Suppressor macrophage treated with lipopolysaccharide for 1 hour (primary cell): ENCODE results near the gene PLXNA2.

Experiments
- DNase-seq, 3 donors: peaks; one replicate each; pipeline ENCODE4 v3.0.0-alpha.2; 2020 to 2022

PLXNA2 gene

GRCh38 chr1:208243967-208244916 lies at the start of gene PLXNA2:
PLXNA2 (minus strand) TSS chr1:208244384; CDS start chr1:208217922, 26,462 bp downstream.
- DNase-seq = peak; percentile 75 to 92 (median 87)

DNA sequence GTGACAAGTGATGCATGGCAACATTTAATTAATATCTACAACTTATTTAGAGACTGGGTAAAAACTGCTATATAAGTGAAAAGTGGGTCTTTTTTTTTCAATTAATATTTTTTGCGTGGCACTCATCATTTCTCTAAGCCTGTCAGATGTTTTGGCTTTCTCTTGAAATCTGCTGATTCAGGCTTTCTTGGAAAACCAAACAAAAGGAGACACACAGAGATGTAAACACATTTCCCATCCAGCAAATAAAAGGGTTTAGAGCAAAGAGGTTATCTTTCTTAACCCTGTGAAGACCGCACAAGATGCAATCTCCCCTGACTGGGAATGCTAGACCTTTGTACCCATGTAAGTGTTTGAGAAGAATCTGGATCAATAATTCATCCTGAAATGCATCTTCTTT lies 48.7 kb upstream of the PLXNA2 start:
- DNase-seq = no peak

GRCh38 chr1:208291923-208292711 lies 47.9 kb upstream of the PLXNA2 start:
- no peak for DNase-seq

DNA sequence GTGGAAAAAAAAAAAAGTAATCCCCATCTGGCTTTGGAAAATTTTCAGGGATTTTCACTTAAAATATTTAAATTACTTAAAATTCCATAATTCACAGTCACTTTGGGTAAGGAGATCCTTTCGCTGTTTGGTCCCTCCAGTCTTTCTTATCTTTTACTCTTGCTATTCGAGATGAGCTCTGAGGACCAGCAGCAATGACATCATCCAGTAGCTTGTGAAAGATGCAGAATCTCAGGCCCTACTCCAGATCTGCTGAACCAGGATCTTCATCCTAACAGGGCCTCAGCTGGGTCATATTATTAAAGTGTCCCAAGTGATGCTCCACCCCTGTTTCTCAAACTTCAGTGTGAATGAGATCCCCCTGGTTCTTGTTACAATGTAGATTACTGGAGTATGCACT lies 46.9 kb upstream of the PLXNA2 start:
- DNase-seq = no peak

- DNase-seq = no peak
These were observed 45.5 kb upstream of the PLXNA2 start for GRCh38 chr1:208289716-208290115.

- no peak for DNase-seq
These were observed 44.3 kb upstream of the PLXNA2 start for GRCh38 chr1:208288495-208288894.

DNA sequence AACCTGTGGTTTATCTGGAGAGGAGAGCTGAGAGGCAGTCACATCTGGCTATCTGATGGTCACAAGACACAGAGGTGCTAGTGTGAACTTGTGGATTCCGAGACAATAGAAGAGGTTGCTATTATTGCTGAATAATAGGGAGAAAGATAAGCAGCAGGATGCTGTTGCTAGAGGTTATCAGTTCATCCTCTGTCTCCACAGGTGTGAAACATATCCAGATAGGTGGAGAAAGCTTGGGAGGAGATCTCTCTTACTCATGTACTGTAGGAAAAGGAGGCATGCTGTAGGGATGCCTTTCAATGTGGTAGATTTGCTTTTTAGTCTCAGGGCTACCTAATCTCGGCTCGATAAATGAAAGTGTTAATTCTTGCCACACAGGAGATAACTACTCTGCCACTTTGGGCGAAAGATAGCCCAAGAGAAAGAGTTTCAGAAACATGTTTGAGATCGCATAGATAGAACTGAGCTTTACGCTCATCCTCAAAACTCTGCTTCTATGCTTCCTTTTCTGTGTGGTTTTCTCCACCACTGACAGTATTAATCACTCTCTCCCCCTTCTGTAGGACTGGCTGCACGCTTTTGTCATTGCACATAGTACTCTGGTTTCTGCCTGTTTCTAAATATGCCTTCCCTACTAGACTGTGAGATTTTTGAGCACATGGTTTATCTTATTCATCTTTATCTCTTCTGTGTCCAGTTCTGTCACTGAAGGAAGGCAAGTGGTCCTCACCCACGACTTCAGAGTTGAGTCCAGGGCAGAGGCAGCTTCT lies 36.7 kb upstream of the PLXNA2 start:
- no peak for DNase-seq

GRCh38 chr1:208279826-208280588 lies 35.8 kb upstream of the PLXNA2 start:
- no peak for DNase-seq

DNA sequence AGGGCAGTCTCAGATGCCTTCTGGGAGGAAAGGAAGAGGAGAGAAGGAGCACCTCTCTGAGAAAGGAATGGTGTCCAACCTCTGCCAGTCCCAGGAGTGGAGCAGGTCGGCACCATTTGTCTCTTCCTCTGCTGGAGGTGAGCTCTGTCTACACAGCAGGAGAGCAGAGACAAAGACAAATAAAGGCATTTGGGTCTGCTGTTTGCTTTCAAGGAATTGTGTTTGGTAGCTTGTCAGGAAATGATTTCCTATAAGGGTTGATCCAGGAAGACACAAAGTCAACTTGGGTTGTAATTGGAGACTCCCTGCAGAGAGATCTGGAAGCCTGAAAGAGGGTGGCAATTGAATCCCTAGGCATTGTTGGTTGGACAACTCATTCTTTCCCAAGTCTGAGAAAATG lies 34.5 kb upstream of the PLXNA2 start:
- no peak for DNase-seq

DNA sequence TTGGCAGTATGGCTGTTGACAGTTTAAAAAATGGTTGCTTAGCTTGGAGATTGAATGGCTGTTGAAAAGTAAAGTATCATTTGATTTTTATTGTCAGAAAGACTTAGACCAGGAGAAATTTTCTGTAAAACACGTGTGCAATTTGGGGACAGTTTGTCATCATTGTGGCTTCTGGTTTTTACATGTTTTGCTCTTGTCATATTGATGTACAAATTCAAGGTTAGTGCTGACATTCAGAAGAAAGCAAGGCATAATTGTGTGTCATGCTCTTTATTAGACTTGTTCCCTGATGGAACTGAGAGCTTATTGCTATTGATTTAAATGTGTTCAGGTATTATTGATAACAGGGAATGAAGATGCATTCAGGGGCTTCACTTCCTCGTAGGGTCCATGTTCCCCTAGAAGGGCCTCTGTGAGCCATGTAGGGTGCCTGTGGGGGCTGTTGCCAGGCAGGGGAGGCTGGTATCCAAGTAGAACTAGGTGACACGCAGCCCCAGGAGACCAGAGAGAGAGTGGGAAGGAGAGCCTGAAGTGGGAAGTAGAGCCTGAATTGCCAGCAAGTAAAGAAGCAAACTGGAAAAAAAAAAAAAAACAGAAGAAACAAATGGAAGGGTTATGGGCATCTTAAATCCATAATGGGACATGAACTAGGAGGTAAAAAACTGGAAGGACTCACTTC lies 32.7 kb upstream of the PLXNA2 start:
- no peak for DNase-seq

DNA sequence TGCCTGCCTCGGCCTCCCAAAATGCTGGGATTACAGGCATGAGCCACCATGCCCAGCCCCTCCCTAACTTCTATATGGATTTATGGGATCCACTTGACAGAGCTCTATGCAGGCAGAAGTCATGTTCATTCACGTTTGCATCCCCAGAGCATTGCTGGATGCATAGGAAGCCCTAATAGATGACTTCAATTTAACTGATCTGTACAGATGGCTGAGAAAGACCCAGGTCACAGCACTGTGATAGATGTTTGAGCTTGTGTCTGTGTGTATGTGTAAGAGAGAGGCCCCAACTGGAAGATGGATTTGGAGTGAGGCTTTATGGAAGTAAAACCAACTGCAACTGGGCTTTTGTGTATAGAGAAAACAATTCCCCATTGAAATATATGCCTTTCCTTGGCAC lies 30.9 kb upstream of the PLXNA2 start:
- DNase-seq = no peak

GRCh38 chr1:208273386-208274017 lies 29.3 kb upstream of the PLXNA2 start:
- no peak for DNase-seq

DNA sequence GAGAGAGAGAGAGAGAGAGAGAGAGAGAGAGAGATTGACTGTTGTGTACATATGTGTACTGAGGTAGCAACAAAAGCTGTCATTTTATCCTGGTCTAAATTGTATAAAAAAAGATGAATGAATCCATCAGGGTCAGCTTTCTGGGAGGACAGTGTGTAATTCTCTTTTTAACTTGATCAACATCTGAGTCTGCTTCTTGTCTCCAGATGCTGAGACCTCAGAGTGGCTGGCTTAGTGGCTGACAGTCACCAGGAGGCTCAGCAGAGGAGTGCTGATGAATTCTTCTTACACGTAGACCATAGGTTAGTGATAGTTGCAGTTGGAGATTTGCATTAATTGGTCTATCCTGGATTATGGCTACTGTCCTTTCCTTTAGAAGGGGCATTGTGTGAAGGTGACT lies 28.5 kb upstream of the PLXNA2 start:
- DNase-seq = no peak

- no peak for DNase-seq
These were observed 28.1 kb upstream of the PLXNA2 start for GRCh38 chr1:208272311-208272710.

DNA sequence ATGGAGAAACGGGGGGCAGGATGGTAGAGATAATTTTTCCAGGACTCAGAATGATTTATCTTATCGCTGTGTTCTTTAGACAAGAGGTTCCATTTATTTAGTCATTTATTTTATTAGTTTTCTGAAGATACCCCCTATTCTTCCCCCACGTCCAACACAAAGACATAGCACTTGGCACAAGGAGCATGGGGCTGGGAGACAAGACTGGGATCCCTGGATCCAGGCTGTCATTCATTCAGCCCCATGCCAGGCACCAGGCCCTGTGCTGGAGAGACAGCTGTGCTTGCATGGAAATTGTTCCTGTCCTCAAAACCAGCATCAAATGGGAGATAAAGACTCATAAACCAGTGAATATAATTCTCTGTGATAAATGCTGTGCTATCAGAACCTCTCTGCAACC lies 27.1 kb upstream of the PLXNA2 start:
- no peak for DNase-seq

GRCh38 chr1:208270651-208271141 lies 26.5 kb upstream of the PLXNA2 start:
- DNase-seq = no peak

DNA sequence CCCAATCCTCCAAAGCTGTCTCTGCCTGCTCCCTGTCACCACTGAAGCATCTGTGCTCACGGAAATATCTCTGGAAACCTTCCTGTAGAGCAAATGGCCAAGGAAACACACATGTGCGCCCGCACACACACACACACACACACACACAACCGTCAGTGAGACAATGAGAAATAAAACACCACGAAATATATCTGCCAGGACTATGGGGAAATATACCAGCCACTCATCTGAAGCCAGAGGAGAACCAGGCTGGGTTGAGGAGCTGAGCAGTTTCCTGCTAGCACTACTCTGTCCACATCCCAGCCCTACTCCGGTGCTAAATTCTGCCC lies 25.1 kb upstream of the PLXNA2 start:
- no peak for DNase-seq

DNA sequence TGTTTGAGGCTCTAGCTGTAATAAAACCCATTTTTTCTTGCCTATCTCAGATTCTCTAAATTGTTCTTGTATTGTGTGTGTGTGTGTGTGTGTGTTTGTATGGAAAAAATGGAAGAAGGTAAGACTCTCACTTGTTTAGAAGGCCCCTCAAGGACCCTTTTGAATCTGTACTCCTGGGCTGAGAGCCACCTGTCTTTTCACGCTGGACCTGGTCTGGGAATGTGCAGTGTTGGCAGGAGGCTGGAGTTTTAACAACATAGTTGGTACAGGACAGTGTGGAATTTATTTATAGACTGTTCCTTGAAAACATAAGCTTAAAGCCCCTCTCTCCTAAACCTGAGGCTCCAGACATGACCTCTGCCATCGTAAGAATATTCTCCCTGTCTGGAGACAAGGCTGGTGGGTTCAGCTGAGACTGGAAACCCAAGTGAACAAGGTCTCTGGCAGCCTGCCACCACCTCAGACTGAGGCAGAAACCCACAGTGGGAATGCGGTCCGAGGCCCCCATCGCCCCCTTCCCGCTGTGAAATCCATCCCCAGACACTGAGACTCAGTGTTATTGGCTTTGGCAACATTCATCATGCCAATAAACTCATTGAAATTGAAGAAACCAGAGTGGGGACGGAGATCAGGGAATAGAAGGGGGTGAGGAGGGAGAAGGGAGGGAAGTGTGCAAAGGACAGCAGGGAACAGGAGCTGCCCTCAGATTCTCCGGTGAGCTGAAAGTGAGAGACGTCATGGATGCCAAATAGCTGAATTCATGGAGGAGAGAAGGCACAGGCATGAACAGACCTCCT lies 24.6 kb upstream of the PLXNA2 start:
- DNase-seq = no peak

DNA sequence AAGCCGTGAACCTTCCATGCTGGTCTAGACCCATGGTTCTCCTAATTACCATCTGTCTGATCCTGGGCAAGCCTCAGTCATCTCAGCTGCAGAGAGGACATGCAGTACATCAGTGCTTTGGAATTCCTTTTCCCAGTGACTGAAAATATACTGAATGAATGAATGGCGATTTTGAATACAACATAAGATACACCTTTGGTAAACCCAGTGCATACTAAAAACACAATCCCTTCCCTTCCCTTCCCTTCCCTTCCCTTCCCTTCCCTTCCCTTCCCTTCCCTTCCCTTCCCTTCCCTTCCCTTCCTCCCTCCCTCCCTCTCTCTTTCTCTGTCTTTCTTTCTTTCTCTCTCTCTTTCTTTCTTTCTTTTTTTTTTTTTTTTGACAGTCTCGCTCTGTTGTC lies 21.3 kb upstream of the PLXNA2 start:
- no peak for DNase-seq

GRCh38 chr1:208265122-208265469 lies 20.9 kb upstream of the PLXNA2 start:
- no peak for DNase-seq
